Body of pancreas (tissue), 4 donors: ENCODE results near the gene RNGTT.

ENCODE experiments used
- CTCF ChIP-seq, 7 experiments: fragments of 450-650 bp in 4 of 7; fragments of 200-600 bp in 3 of 7; sonication (generic) in 3 of 7; IDR thresholded peaks; one replicate each; pipeline ENCODE4 v1.5.1; 2016 to 2019; ENCODE audit warnings: antibody characterized with exemption in 7 of 7
- POLR2A ChIP-seq, 3 donors: fragments of 450-650 bp; IDR thresholded peaks; one replicate each; pipeline ENCODE4 v1.6.1; 2016; ENCODE audit warnings: antibody characterized with exemption in 3 of 3, mild to moderate bottlenecking in 2 of 3

GRCh38 chr6:88671624-88672023, 291.8 kb downstream of the RNGTT start:
- TF ChIP-seq POLR2A (IDR thresholded peaks at IDR 0.05) (no peak), CTCF (IDR thresholded peaks at IDR 0.05) (no peak)
